ENCODE data around the gene C1QB. TPM values are rescaled to one million over a fixed set of nuclear protein-coding genes. Genes with fewer than 3 reads are reported as not detected.

C1QB gene
- total and polyA plus RNA-seq, 2 of the 8 experiments (the other 6 are each of a cell fraction or from before 2014, with no cell fraction given): not detected

- Histone ChIP-seq H2BK15ac (ENCODE audit: low read length) (no peak overlapping the region), H3K23me2 (ENCODE audit: low read depth, low read length) (peaks cover 7% of the 10 kb centered on the region; the same call in 1 of the 2 replicates), H2AK5ac (ENCODE audit: low read depth, low read length) (no peak overlapping the region), H3K9me3 (ENCODE audit: insufficient read depth in 2 of 2, low read depth in 1 of 2, low read length in 1 of 2) (no peaks in the 10 kb centered on the region), H4K91ac (replicated peaks; ENCODE audit: insufficient read length, low read length) (no peak overlapping the region), H4K8ac (ENCODE audit: extremely low read depth, insufficient read depth, low read length) (no peak overlapping the region), H3K4me3 (ENCODE audit: extremely low read depth in 1 of 4, insufficient read depth in 2 of 4, low read depth in 3 of 4, low read length in 4 of 4) (no peak overlapping the region), H3K4me2 (ENCODE audit: insufficient read depth in 1 of 2, low read depth in 2 of 2, low read length in 2 of 2) (no peak overlapping the region), H3K9ac (replicated peaks in 1 of 4; ENCODE audit: extremely low read depth in 1 of 4, low read depth in 3 of 4, low read length in 3 of 4) (no peak overlapping the region), H3K4ac (replicated peaks; ENCODE audit: insufficient read length, low read depth, low read length) (no peak overlapping the region), H3K56ac (replicated peaks; ENCODE audit: insufficient read length, low read depth, low read length) (no peak overlapping the region), H3K14ac (ENCODE audit: insufficient read length) (no peak overlapping the region), H3K36me3 (ENCODE audit: control insufficient read depth in 2 of 4, insufficient read depth in 4 of 4, low read length in 3 of 4) (no peaks in the 10 kb centered on the region; a peak in 1 of 8 replicates), H3K79me2 (ENCODE audit: control insufficient read depth in 1 of 2, insufficient read depth in 2 of 2, low read length in 2 of 2) (no peaks in the 10 kb centered on the region; a peak in 1 of 4 replicates), H2BK20ac (ENCODE audit: low read length) (no peak overlapping the region), H2BK120ac (replicated peaks; ENCODE audit: low read depth, low read length) (no peak overlapping the region), H3K27ac (ENCODE audit: low read depth, low read length) (no peak overlapping the region), H4K5ac (ENCODE audit: insufficient read length, low read depth, low read length) (no peak overlapping the region), H3K18ac (ENCODE audit: extremely low read depth, low read length) (no peak overlapping the region), H3K23ac (ENCODE audit: insufficient read length) (no peak overlapping the region), H2AFZ (ENCODE audit: low read length) (no peak overlapping the region), H3K27me3 (replicated peaks in 1 of 4; ENCODE audit: control insufficient read depth in 3 of 4, extremely low read depth in 1 of 4, insufficient read depth in 3 of 4, low read length in 3 of 4) (no peaks in the 10 kb centered on the region), H3K4me1 (replicated peaks in 1 of 4; ENCODE audit: control insufficient read depth in 3 of 4, insufficient read depth in 4 of 4, low read length in 3 of 4) (peaks cover 0 to 7% (median 3%) of the 10 kb centered on the region in 4 experiments; a peak in 2 of 7 replicates), H4K20me1 (replicated peaks in 1 of 2; ENCODE audit: control insufficient read depth in 1 of 2, insufficient read depth in 2 of 2, low read length in 2 of 2) (peaks cover 0 to 7% of the 10 kb centered on the region in 2 experiments), H2BK5ac (ENCODE audit: low read depth, low read length) (no peak overlapping the region), H3K79me1 (ENCODE audit: low read depth, low read length) (no peaks in the 10 kb centered on the region), H2BK12ac (ENCODE audit: low read depth, low read length) (no peak overlapping the region)
- DNase-seq (ENCODE audit: low read depth in 1 of 2, low spot score in 2 of 2) (no peak), FAIRE-seq (no peak)
- ChIA-PET POLR2A (ENCODE audit: partially characterized antibody) (interaction anchor here (1.5 kb wide), 1 partner anchor 16 kb away, joined by 4 read pairs; no protein-coding TSS in a partner anchor), CTCF (ENCODE audit: partially characterized antibody) (interaction anchor here (0.7 to 3.8 kb wide), 8 partner anchors 9 to 289 kb away, joined by 3 to 22 read pairs (median 5); partner anchors contain the start of gene LACTBL1)
- WGBS, 2 experiments (ENCODE audit: extremely low coverage in 1 of 2, insufficient coverage in 1 of 2, insufficient read length in 1 of 2, insufficient replicate concordance in 2 of 2, low coverage in 1 of 2, low lambda C conversion rate in 2 of 2, missing lambda C conversion rate in 1 of 2): 100% methylated on average over 1 of the region's 1 CpG; no CpG with 5 or more reads in 1 of the 2 experiments
- TF ChIP-seq SP4 (IDR thresholded peaks at IDR 0.05; ENCODE audit: low read length) (no peak), MAFK (IDR thresholded peaks at IDR 0.05; ENCODE audit: low read depth, low read length) (no peak), CHD2 (IDR thresholded peaks at IDR 0.05; ENCODE audit: low read length) (no peak), ZNF274 (IDR thresholded peaks at IDR 0.05; ENCODE audit: borderline replicate concordance, extremely low read depth, low read length) (no peak), BACH1 (IDR thresholded peaks at IDR 0.05; ENCODE audit: low read length) (no peak), CEBPB (IDR thresholded peaks at IDR 0.05; ENCODE audit: low read depth, low read length) (no peak), PHF8 (conservative IDR thresholded peaks at IDR 0.05; ENCODE audit: low read depth, low read length) (no peak), TEAD4 (IDR thresholded peaks at IDR 0.05; ENCODE audit: low read depth, low read length) (no peak), CBX5 (IDR thresholded peaks at IDR 0.05; ENCODE audit: low read depth, low read length) (no peak), ATF2 (IDR thresholded peaks at IDR 0.05; ENCODE audit: low read length) (no peak), NRF1 (IDR thresholded peaks at IDR 0.05; ENCODE audit: low read depth, low read length) (no peak), SAP30 (IDR thresholded peaks at IDR 0.05; ENCODE audit: insufficient read depth, insufficient replicate concordance, low read length) (no peak), CTBP2 (IDR thresholded peaks at IDR 0.05; ENCODE audit: borderline replicate concordance, insufficient read depth, insufficient read length, low read length) (no peak)
These were observed 30.5 kb downstream of the C1QB start for GRCh38 chr1:22683547-22683946.
